Large intestine (tissue), 3 donors: Measurements from ENCODE around the gene ZNF701. TPM values are rescaled to one million over a fixed set of nuclear protein-coding genes. Genes with fewer than 3 reads are reported as not detected.
"Not testable (repeated sequence)": the region's sequence is repeated elsewhere in the genome, so short reads cannot be mapped to it uniquely, and the experiment has no call there.

Experiments
- DNase-seq, 2 donors: peaks; one replicate each; pipeline versions ENCODE4 v3.0.0 to v3.0.0-alpha.2; 2013
- H3K27ac ChIP-seq: one replicate; pipeline ENCODE4 v1.5.1; 2013; ENCODE audit warnings: low read length
- H3K27me3 ChIP-seq: 2 replicates; pipeline ENCODE4 v1.6.1; 2013; ENCODE audit warnings: low read length; ENCODE audit not compliant: control insufficient read depth, insufficient read depth
- H3K36me3 ChIP-seq: 2 replicates; pipeline ENCODE4 v1.6.1; 2013; ENCODE audit warnings: low read length; ENCODE audit not compliant: control insufficient read depth, insufficient read depth
- H3K4me1 ChIP-seq: one replicate; pipeline ENCODE4 v1.6.1; 2013; ENCODE audit warnings: low read length; ENCODE audit not compliant: control insufficient read depth, insufficient read depth
- H3K4me3 ChIP-seq: one replicate; pipeline ENCODE4 v1.5.1; 2013; ENCODE audit warnings: low read length
- H3K9me3 ChIP-seq: one replicate; pipeline ENCODE4 v1.6.1; 2013; ENCODE audit warnings: mild to moderate bottlenecking, low read depth, low read length, moderate library complexity; ENCODE audit not compliant: control insufficient read depth
- WGBS: methylation state at CpG from one replicate; pipeline ENCODE4 v1.1.5; 2013; ENCODE audit warnings: low lambda C conversion rate; ENCODE audit not compliant: insufficient coverage; 5-methylcytosine and 5-hydroxymethylcytosine counted together
- polyA plus RNA-seq: library from polyadenylated mRNA; unstranded; fragments of 120-200 nt; gene quantifications from one replicate; pipeline ENCODE4 v1.2.1, GENCODE V29; 2013

The ZNF701 gene
- polyA plus RNA-seq, 1 donor = 16.7 TPM

DNA sequence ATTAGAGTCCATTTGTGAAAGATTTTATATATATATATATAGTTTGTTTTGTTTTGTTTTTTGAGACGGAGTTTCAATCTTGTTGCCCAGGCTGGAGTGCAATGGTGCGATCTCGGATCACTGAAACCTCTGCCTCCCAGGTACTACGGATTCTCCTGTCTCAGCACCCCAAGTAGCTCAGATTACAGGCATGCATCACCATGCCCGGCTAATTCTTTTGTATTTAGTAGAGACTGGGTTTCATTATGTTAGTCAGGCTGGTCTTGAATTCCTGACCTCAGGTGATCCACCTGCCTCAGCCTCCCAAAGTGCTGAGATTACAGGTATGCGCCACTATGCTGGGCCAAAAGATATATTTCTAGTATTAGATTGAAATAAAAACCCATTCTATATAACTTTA, 4.0 kb upstream of the ZNF701 start:
- H3K36me3 ChIP-seq = peaks cover 20% of the 10 kb centered on the region
- H3K4me1 ChIP-seq = peaks cover 2% of the 10 kb centered on the region
- no peak overlapping the region for H3K27ac ChIP-seq
- H3K4me3 ChIP-seq = no peak overlapping the region
- H3K9me3 ChIP-seq = peaks cover 48% of the 10 kb centered on the region
- no peaks in the 10 kb centered on the region for H3K27me3 ChIP-seq
- no peak for DNase-seq
- no CpG with 5 or more reads among the region's 6 CpGs for WGBS

DNA sequence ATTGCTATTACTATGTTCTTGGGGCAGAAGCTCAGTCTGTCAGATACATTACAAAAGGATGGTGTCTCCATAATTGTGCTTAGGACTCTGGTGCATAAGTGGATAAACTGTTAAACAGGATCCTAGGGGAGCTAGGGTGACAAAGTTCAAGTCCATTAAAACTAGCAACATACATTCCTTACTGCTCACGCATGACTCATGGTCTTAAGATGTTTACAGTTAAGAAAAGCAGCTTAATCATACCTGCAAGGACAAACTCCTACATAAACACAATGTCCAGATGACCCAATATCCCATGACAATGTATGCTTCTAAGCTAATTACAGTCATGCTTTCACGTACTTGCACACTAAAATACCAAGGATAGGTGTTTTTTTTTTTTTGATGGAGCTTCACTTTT, 3.5 kb upstream of the ZNF701 start:
- DNase-seq = peak in 1 of 2 donors; percentile 31
- WGBS = no CpG with 5 or more reads among the region's 2 CpGs

DNA sequence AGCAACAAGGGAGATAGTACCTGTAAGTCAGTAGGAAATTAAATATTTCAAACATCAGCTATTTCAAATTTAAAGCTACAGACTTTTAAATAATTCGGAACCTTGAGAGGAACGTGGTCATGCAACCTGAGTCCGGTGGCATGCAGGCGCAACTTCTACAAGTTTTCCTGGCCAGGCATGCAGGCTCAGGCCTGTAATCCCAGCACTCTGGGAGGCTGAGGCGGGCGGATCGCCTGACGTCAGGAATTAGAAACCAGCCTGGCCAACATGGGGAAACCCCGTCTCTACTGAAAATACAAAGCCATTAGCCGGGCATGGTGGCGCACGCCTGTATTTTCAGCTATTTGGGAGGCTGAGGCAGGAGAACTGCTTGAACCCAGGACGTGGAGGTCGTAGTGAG, 2.2 kb upstream of the ZNF701 start:
- Histone ChIP-seq H3K4me1 (peaks cover 2% of the 10 kb centered on the region), H3K27ac (no peak overlapping the region), H3K36me3 (peaks cover 14% of the 10 kb centered on the region), H3K9me3 (peaks cover 42% of the 10 kb centered on the region), H3K27me3 (no peaks in the 10 kb centered on the region), H3K4me3 (no peak overlapping the region)
- no peak for DNase-seq
- WGBS = no CpG with 5 or more reads among the region's 14 CpGs

More for the DNA sequence above, 3.5 kb upstream of the ZNF701 start:
- Histone ChIP-seq H3K4me3 (no peak overlapping the region), H3K27ac (no peak overlapping the region), H3K36me3 (peaks cover 15% of the 10 kb centered on the region), H3K27me3 (no peaks in the 10 kb centered on the region), H3K4me1 (peaks cover 2% of the 10 kb centered on the region), H3K9me3 (peaks cover 47% of the 10 kb centered on the region)

GRCh38 chr19:52569638-52569999, 468 bp upstream of the ZNF701 start:
- WGBS = no CpG with 5 or more reads among the region's 13 CpGs
- Histone ChIP-seq H3K9me3 (peaks cover 35% of the 10 kb centered on the region), H3K4me3 (peak overlapping the region; percentile 71), H3K27ac (peak overlapping the region; percentile 89), H3K36me3 (peaks cover 18% of the 10 kb centered on the region)
- peak in 1 of 2 donors; percentile 36 for DNase-seq
- not testable (repeated sequence) for H3K27me3 ChIP-seq, H3K4me1 ChIP-seq

GRCh38 chr19:52584736-52585440, 14.8 kb downstream of the ZNF701 start:
- peaks cover 46% of the 10 kb centered on the region for H3K36me3 ChIP-seq
- H3K9me3 ChIP-seq = peaks cover 17% of the 10 kb centered on the region
- no peaks in the 10 kb centered on the region for H3K4me1 ChIP-seq
- H3K4me3 ChIP-seq = peak overlapping the region; percentile 20
- WGBS = no CpG with 5 or more reads among the region's 39 CpGs
- peak in 1 of 2 donors; percentile 53 for DNase-seq
- no peaks in the 10 kb centered on the region for H3K27me3 ChIP-seq
- H3K27ac ChIP-seq = no peak overlapping the region

- no peaks in the 10 kb centered on the region for H3K4me1 ChIP-seq
- H3K4me3 ChIP-seq = no peak overlapping the region
- no peak for DNase-seq
- H3K27me3 ChIP-seq = no peaks in the 10 kb centered on the region
- H3K36me3 ChIP-seq = peaks cover 46% of the 10 kb centered on the region
- WGBS = 80% methylated on average over 1 of the region's 6 CpGs
- peaks cover 16% of the 10 kb centered on the region for H3K9me3 ChIP-seq
- no peak overlapping the region for H3K27ac ChIP-seq
Measured at GRCh38 chr19:52585604-52586003, 15.5 kb downstream of the ZNF701 start.

DNA sequence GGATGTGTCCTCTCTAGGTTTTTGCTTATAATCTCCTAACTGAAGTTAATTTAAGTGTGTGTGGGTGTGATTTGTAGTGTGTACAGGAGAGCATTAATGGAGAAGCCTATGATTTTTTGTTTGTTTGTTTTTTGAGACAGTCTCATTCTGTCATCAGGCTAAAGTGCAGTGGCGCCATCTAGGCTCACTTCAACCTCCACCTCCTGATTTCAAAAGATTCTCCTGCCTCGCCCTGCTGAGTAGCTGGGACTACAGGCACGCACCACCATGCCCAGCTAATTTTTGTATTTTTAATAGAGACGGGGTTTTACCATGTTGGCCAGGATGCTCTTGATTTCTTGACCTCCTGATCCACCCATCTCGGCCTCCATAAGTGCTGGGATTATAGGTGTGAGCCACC, 20.6 kb downstream of the ZNF701 start:
- H3K27ac ChIP-seq = no peak overlapping the region
- H3K36me3 ChIP-seq = peaks cover 31% of the 10 kb centered on the region
- H3K9me3 ChIP-seq = peaks cover 16% of the 10 kb centered on the region
- WGBS = no CpG with 5 or more reads among the region's 5 CpGs
- no peaks in the 10 kb centered on the region for H3K27me3 ChIP-seq
- H3K4me3 ChIP-seq = no peak overlapping the region
- DNase-seq = no peak
- H3K4me1 ChIP-seq = no peaks in the 10 kb centered on the region

- H3K27ac ChIP-seq = no peak overlapping the region
- peaks cover 38% of the 10 kb centered on the region for H3K36me3 ChIP-seq
- DNase-seq = no peak
- H3K4me1 ChIP-seq = no peaks in the 10 kb centered on the region
- peaks cover 18% of the 10 kb centered on the region for H3K9me3 ChIP-seq
- WGBS = no CpG with 5 or more reads among the region's 3 CpGs
- no peak overlapping the region for H3K4me3 ChIP-seq
- H3K27me3 ChIP-seq = no peaks in the 10 kb centered on the region
Measured at GRCh38 chr19:52592301-52592700, 22.2 kb downstream of the ZNF701 start.

DNA sequence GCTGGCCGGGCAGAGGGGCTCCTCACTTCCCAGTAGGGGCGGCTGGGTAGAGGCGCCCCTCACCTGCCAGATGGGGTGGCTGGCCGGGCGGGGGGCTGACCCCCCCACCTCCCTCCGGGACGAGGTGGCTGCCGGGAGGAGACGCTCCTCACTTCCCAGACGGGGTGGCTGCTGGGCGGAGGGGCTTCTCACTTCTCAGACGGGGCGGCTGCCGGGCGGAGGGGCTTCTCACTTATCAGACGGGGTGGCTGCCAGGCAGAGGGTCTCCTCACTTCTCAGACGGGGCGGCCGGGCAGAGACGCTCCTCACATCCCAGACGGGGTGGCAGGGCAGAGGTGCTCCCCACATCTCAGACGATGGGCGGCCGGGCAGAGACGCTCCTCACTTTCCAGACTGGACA, 23.4 kb downstream of the ZNF701 start:
- not testable (repeated sequence) for H3K4me3 ChIP-seq, H3K27ac ChIP-seq, H3K27me3 ChIP-seq, H3K4me1 ChIP-seq, DNase-seq
- WGBS = no CpG with 5 or more reads among the region's 25 CpGs
- H3K9me3 ChIP-seq = peaks cover 29% of the 10 kb centered on the region
- H3K36me3 ChIP-seq = peaks cover 37% of the 10 kb centered on the region

GRCh38 chr19:52599241-52599640, 29.2 kb downstream of the ZNF701 start:
- DNase-seq = peak; percentile 47 to 73
- H3K36me3 ChIP-seq = peaks cover 16% of the 10 kb centered on the region
- H3K27me3 ChIP-seq = no peaks in the 10 kb centered on the region
- WGBS = no CpG with 5 or more reads among the region's 3 CpGs
- H3K27ac ChIP-seq = peak overlapping the region; percentile 89
- H3K4me3 ChIP-seq = no peak overlapping the region
- H3K4me1 ChIP-seq = peaks cover 18% of the 10 kb centered on the region
- H3K9me3 ChIP-seq = peaks cover 36% of the 10 kb centered on the region

DNA sequence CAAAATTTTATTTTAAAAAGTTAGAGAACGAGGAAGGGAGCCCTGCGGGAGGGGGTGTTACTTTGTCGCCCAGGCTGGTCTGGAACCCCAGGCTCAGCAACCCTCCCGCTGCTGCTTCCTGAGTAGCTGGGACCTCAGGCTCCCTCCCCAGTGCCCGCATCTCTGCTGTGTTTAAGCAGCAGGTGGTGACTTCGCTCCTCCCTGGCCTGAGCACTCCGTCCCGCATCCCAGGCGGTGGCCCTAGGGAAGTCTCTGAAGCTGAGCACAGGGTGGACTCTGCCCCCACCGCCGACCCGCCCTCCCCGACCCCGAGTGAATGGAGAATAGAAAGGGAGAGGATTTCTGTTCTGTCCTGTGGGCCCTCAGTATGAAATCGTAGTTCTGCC, 30.5 kb downstream of the ZNF701 start:
- Histone ChIP-seq H3K4me3 (peak overlapping the region; percentile 78), H3K9me3 (peaks cover 42% of the 10 kb centered on the region), H3K4me1 (peaks cover 18% of the 10 kb centered on the region), H3K36me3 (peaks cover 24% of the 10 kb centered on the region), H3K27ac (peak overlapping the region; percentile 89), H3K27me3 (no peaks in the 10 kb centered on the region)
- DNase-seq = peak in 1 of 2 donors; percentile 71
- no CpG with 5 or more reads among the region's 15 CpGs for WGBS
